Kidney (tissue), 14 donors: ENCODE measurements around the gene ATRAID. TPM values are rescaled to one million over a fixed set of nuclear protein-coding genes. Genes with fewer than 3 reads are reported as not detected.

Experiments
- DNase-seq, 5 donors: peaks; one replicate each; pipeline ENCODE4 v3.0.0-alpha.2; 2013 to 2020
- FAIRE-seq: peaks from 2 replicates; lab custom pipeline; 2012; peaks lifted over from hg19 to GRCh38; lab: Jason Lieb, UNC
- H3K27ac ChIP-seq, 2 donors: one replicate each; pipeline ENCODE4 v1.7.0; 2013; ENCODE audit warnings: low read depth in 2 of 2, low read length in 2 of 2, inconsistent platforms in 1 of 2
- H3K27me3 ChIP-seq: one replicate; pipeline ENCODE4 v1.7.1; 2013; ENCODE audit warnings: low read length, inconsistent platforms; ENCODE audit not compliant: control insufficient read depth, insufficient read depth
- H3K36me3 ChIP-seq, 3 donors: one replicate each; pipeline versions ENCODE4 v1.7.0 to v1.7.1; 2013; ENCODE audit warnings: low read length in 3 of 3, control low read depth in 1 of 3, inconsistent platforms in 1 of 3; ENCODE audit not compliant: insufficient read depth in 3 of 3, control insufficient read depth in 2 of 3
- H3K4me1 ChIP-seq, 3 donors: one replicate each; pipeline versions ENCODE4 v1.7.0 to v1.7.1; 2013; ENCODE audit warnings: low read length in 3 of 3, inconsistent platforms in 1 of 3, low read depth in 1 of 3; ENCODE audit not compliant: control insufficient read depth in 2 of 3, insufficient read depth in 2 of 3
- H3K4me3 ChIP-seq, 3 donors: one replicate each; pipeline versions ENCODE4 v1.7.0 to v1.8.1; 2013; ENCODE audit warnings: low read length in 3 of 3, control low read depth in 1 of 3, inconsistent platforms in 1 of 3
- H3K9ac ChIP-seq, 3 donors: one replicate each; pipeline versions ENCODE4 v1.7.0 to v1.7.1; 2013; ENCODE audit warnings: low read length in 3 of 3, control low read depth in 1 of 3, inconsistent platforms in 1 of 3
- H3K9me3 ChIP-seq, 3 donors: one replicate each; pipeline versions ENCODE4 v1.7.0 to v1.7.1; 2013; ENCODE audit warnings: low read length in 3 of 3, control low read depth in 1 of 3, inconsistent platforms in 1 of 3; ENCODE audit not compliant: control insufficient read depth in 2 of 3, insufficient read depth in 1 of 3
- intact Hi-C: fragments of 100-400 bp; cut with DNase I; formaldehyde crosslinking; loops from one replicate; pipeline ENCODE4 v1.11.1; 2022
- polyA plus RNA-seq: library from polyadenylated mRNA; stranded (reverse); fragments of 350-450 nt; fragmentation: Illumina TruSeq; extraction: RNeasy Lipid Tissue Mini Kit (QIAGEN cat#74804); gene quantifications from one replicate; pipeline ENCODE4 v1.2.3, GENCODE V29; 2014; ENCODE audit warnings: low read depth, low replicate concordance; ENCODE audit not compliant: insufficient read depth
- total RNA-seq: library from RNA; stranded (reverse); fragmentation: NEBNext Ultra II Directional; extraction: Animal tissue kit (Norgen Biotek cat#: 25700); gene quantifications from one replicate; pipeline ENCODE4 v1.2.1, GENCODE V29; 2021
- TF ChIP-seq, protein P1 (sequence below): IDR thresholded peaks from 3 replicates; pipeline ENCODE4 v1.5.1; 2012; ENCODE audit warnings: mild to moderate bottlenecking, moderate library complexity, borderline replicate concordance; ENCODE audit not compliant: insufficient read depth; ENCODE audit errors: extremely low read depth
- donor health status: control.
- donor health status: control.
- donor health status: control.
- donor health status: control.
- donor health status: control.
- donor health status: DM: yes; HTN: yes; CAD: no.
- donor health status: Normal renal cell carcinoma (clear cell type).

Gene ATRAID
- total and polyA plus RNA-seq, 2 donors from 2014 or later, result 119 to 279 TPM

DNA sequence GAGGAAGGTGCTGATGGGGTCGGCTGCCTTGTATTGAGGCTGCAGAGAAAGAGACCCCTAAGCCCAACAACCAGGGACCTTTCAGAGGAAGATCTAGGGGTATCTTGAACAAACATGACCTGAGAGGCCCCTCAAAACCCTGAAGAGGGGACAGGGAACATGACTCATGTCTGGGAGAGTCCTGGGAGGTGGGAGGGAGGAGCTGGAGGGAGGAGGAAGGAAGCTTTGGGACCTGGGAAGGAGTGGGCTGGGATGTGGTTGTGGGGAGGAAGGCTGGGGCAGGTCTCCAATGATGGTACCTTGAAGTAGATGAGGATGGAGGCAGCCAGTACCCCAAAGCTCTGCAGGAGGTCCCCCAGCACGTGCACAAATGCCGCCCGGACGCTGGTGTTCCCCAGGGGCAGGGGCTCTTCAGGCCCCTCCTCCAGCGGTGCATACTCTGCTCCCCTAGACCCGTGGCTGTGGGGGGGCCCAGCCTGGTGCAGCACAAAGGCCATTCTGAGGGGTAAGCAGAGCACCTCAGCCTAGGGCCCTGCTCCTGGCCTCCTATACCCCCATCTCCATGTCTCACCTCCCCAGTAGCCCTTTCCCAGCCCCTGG lies 45.1 kb downstream of the ATRAID start:
- H3K4me3 ChIP-seq, result no peak overlapping the region
- DNase-seq (no peak), FAIRE-seq (no peak)
- H3K27me3 ChIP-seq, result peaks cover 6% of the 10 kb centered on the region
- no peaks in the 10 kb centered on the region for H3K9me3 ChIP-seq
- no peak overlapping the region for H3K27ac ChIP-seq
- intact Hi-C loops, result no loop called here
- TF ChIP-seq, protein P1, sequence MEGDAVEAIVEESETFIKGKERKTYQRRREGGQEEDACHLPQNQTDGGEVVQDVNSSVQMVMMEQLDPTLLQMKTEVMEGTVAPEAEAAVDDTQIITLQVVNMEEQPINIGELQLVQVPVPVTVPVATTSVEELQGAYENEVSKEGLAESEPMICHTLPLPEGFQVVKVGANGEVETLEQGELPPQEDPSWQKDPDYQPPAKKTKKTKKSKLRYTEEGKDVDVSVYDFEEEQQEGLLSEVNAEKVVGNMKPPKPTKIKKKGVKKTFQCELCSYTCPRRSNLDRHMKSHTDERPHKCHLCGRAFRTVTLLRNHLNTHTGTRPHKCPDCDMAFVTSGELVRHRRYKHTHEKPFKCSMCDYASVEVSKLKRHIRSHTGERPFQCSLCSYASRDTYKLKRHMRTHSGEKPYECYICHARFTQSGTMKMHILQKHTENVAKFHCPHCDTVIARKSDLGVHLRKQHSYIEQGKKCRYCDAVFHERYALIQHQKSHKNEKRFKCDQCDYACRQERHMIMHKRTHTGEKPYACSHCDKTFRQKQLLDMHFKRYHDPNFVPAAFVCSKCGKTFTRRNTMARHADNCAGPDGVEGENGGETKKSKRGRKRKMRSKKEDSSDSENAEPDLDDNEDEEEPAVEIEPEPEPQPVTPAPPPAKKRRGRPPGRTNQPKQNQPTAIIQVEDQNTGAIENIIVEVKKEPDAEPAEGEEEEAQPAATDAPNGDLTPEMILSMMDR, result no peak
- no peaks in the 10 kb centered on the region for H3K4me1 ChIP-seq
- no peaks in the 10 kb centered on the region for H3K36me3 ChIP-seq
- H3K9ac ChIP-seq, result no peak overlapping the region

DNA sequence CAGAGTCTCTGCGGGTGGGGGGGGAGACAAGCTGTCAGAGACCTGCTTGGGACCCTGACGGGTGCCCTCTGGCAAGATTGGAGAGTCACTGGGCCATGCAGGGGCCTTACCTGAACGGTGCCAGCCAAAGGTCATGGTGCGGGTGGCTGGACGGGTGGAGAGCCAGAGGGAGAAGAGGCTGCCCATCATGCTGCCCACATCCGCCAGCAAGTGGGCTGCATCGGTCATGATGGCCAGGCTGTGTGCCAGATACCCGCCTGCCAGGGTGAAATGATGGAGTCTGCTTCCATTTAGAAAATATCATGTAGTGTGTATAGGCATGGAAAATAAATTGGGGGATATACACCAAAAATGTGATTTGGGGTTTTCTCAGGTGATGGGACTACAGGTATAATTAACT lies 46.2 kb downstream of the ATRAID start:
- DNase-seq, result no peak

DNA sequence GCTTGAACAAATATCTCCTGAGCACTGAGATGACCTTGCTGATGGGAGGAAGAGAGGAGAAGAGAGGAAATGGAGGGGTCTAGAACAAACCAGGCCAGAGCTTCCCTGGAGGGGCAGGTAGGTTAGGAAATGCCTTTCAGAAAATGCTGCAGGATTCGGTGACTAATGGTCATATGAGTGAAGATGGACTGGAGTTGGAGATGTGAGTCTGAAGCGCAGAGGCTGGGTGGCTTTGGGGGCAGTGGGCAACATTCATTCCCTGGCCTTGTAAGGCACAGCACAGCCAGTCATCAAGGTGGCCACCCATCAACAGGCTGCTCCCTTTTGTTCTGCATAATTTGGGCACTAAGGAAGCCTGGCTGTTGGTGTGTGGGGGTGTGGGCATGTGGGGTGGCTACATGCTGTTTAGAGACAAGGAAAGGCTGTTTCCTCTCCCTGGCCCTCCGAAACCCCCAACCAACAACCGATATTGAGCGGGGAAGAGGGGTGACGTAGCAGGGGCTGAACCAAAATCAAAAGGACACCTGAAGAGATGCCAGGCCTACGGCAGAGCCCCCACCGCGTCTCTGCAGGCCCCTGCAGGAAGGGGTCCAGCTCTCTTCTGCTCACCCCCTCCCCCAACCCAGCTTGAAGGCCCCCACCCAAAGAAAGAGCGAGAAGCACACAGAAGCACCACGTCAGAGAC lies 49.5 kb downstream of the ATRAID start:
- intact Hi-C loops, result no loop called here

More for the DNA sequence above, 46.2 kb downstream of the ATRAID start:
- H3K4me3 ChIP-seq, result no peak overlapping the region
- H3K9me3 ChIP-seq, result no peaks in the 10 kb centered on the region
- no peak overlapping the region for H3K27ac ChIP-seq
- FAIRE-seq, result no peak
- H3K36me3 ChIP-seq, result no peaks in the 10 kb centered on the region
- no peak overlapping the region for H3K9ac ChIP-seq
- H3K27me3 ChIP-seq, result peaks cover 6% of the 10 kb centered on the region
- peaks cover 0 to 4% (median under 1%) of the 10 kb centered on the region in 3 donors for H3K4me1 ChIP-seq
- TF ChIP-seq, protein P1, result no peak
- intact Hi-C loops, result no loop called here

More for the DNA sequence above, 49.5 kb downstream of the ATRAID start:
- peaks cover 0 to 9% (median 8%) of the 10 kb centered on the region in 3 donors for H3K4me1 ChIP-seq
- FAIRE-seq (no peak), DNase-seq (no peak)
- H3K36me3 ChIP-seq, result no peaks in the 10 kb centered on the region
- TF ChIP-seq, protein P1, result no peak
- no peak overlapping the region for H3K9ac ChIP-seq
- no peaks in the 10 kb centered on the region for H3K9me3 ChIP-seq
- no peak overlapping the region for H3K4me3 ChIP-seq
- no peak overlapping the region for H3K27ac ChIP-seq
- peaks cover 23% of the 10 kb centered on the region for H3K27me3 ChIP-seq
